ENCODE results near the gene CLN3.
"Not testable (repeated sequence)": the region's sequence is repeated elsewhere in the genome, so short reads cannot be mapped to it uniquely, and the experiment has no call there.

Gene CLN3

GRCh38 chr16:28513484-28514181 is 21.8 kb upstream of the CLN3 start:
- DNase-seq = no peak

GRCh38 chr16:28511801-28512789 is 20.2 kb upstream of the CLN3 start:
- no peak for DNase-seq

- DNase-seq = no peak
Measured at GRCh38 chr16:28511031-28511430, 19.2 kb upstream of the CLN3 start.

GRCh38 chr16:28505489-28506137 is 13.7 kb upstream of the CLN3 start:
- DNase-seq = no peak

GRCh38 chr16:28504707-28505404 is 13.0 kb upstream of the CLN3 start:
- no peak for DNase-seq

GRCh38 chr16:28503470-28504259 is 11.8 kb upstream of the CLN3 start:
- DNase-seq = no peak

- DNase-seq = no peak
Measured at GRCh38 chr16:28502290-28502689, 10.4 kb upstream of the CLN3 start.

- no peak for DNase-seq
Measured at GRCh38 chr16:28501258-28502232, 9.7 kb upstream of the CLN3 start.

GRCh38 chr16:28500476-28501180 is 8.8 kb upstream of the CLN3 start:
- DNase-seq = not testable (repeated sequence)

- no peak for DNase-seq
Measured at GRCh38 chr16:28499854-28500253, 8.0 kb upstream of the CLN3 start.

GRCh38 chr16:28498666-28499381 is 7.0 kb upstream of the CLN3 start:
- no peak for DNase-seq

GRCh38 chr16:28497861-28498599 is 6.2 kb upstream of the CLN3 start:
- DNase-seq = no peak

- no peak for DNase-seq
Measured at GRCh38 chr16:28497386-28497785, 5.5 kb upstream of the CLN3 start.

GRCh38 chr16:28496844-28497243 is 5.0 kb upstream of the CLN3 start:
- DNase-seq = no peak

- DNase-seq = no peak
Measured at GRCh38 chr16:28495795-28496749, 4.2 kb upstream of the CLN3 start.

GRCh38 chr16:28495098-28495793 is 3.4 kb upstream of the CLN3 start:
- peak; percentile 9 for DNase-seq

Measured in activated CD4-positive, alpha-beta T cell treated with anti-CD3 and anti-CD28 coated beads, Interleukin-2, amount 50 U/mL, for 1 hour (primary cell).